ENCODE data around the gene ANKRD63.

ANKRD63 gene

GRCh38 chr15:40312370-40313158, 29.7 kb upstream of the ANKRD63 start:
- DNase-seq, result no peak

DNA sequence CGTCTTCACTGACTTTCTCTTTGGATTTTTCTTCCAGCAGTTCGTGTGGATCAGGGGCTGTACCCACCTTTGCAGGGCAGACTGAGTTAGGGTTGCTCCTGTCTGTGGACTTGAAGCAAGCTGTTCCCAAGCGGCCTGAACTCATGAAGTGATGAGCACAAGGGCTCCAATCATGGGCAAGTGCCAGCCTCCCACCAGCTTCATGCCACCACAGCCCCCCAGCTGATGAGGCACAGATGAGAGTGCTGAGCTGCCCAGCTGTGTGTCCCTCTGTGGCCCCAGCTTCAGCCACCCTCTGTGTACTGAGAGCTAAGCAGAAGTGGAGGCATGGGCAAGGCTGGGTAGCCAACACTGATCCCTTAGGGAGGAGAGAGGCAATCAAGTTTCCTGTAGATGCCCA, 28.1 kb upstream of the ANKRD63 start:
- no peak for DNase-seq

GRCh38 chr15:40310001-40310959, 27.4 kb upstream of the ANKRD63 start:
- DNase-seq, result no peak

DNA sequence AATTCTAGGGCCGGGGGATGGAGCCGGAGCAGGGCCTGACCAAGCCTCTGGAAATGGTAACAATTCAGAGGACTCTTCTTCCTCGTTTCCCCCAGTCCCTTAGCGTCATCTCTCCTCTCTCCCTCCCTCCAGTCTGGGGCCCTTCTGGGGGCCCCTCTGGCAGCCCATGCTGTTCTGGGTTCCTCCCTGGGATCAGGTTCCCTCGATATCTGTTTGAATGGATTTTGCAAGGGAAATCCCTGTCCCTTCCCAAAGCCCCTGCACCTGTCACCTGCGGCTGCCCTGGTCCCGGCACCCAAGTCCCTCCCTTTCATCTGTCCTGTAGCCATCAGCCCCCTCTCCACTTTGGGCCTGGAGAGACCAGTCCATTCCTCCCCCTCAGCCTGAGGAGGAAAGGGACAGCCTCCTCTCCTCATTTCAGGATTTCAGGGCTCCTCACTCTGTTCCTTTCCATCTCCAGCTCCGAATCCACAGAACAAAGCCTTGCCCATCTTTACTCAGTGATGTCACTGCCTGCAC, 26.5 kb upstream of the ANKRD63 start:
- no peak for DNase-seq

- no peak for DNase-seq
Observed at GRCh38 chr15:40307421-40308211, 24.8 kb upstream of the ANKRD63 start, which contains the start of gene PLCB2. TSS of gene PLCB2 (minus strand) at chr15:40307935. CDS start at chr15:40307672, 263 bp downstream.

- no peak for DNase-seq
Observed at GRCh38 chr15:40306908-40307307, 24.0 kb upstream of the ANKRD63 start.

GRCh38 chr15:40306371-40306770, 23.5 kb upstream of the ANKRD63 start:
- no peak for DNase-seq

DNA sequence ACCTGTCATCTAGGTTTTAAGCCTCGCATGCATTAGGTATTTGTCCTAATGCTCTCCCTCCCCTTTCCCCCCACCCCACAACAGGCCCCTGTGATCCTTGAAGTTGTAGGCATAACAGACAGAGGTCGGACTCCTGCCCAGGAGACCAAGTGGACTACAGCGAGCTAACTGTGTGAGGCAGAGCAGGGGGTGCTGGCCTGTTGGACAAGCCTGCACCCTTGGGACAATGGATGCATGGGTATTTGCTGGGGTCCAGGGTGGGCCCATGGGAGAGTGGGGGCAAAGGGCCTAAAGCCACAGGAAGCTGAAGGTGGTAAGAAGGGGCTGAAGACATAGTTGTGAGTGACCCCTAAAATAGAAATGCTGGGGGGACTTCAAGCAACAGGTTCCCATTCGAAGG, 22.4 kb upstream of the ANKRD63 start:
- DNase-seq, result no peak

DNA sequence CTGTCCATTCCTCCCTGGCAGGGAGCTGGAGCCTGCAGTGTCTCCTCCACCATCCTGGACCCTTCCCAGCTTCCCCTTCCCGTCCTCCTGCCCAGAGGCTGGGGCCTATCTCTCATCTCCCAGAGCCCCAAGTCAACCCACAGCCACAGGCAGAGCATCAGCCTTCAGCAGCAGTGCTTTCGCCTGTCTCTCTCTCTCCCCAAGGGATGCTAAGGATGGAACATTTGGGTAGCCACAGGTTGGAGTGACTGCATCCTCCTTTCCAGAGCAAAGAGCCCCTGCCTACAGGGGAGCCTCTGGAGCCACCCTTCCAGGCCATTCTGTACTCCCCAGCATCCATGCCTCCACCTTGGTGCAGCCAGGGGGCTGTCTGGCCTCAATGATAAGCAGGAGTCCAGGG, 20.7 kb upstream of the ANKRD63 start:
- no peak for DNase-seq

DNA sequence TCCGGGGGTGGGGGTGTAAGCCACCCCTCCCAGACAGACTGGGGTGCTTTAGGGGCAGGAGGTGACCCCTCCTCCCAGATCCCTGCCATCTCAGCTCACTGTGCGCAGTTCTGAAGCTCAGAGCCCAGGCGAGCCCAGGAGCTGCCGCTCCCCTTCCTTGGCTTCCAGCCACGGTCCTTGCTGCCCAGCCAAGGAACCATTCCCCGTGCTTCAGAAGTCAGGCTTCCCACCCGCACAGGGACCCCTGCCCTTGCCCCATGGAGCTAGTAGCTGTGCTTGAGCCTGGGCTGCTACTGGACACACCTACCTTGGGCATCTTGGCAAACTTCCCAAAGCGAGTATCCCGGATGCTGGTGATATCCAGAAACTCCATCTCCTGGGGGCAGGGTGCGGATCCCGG, 20.1 kb upstream of the ANKRD63 start:
- no peak for DNase-seq

DNA sequence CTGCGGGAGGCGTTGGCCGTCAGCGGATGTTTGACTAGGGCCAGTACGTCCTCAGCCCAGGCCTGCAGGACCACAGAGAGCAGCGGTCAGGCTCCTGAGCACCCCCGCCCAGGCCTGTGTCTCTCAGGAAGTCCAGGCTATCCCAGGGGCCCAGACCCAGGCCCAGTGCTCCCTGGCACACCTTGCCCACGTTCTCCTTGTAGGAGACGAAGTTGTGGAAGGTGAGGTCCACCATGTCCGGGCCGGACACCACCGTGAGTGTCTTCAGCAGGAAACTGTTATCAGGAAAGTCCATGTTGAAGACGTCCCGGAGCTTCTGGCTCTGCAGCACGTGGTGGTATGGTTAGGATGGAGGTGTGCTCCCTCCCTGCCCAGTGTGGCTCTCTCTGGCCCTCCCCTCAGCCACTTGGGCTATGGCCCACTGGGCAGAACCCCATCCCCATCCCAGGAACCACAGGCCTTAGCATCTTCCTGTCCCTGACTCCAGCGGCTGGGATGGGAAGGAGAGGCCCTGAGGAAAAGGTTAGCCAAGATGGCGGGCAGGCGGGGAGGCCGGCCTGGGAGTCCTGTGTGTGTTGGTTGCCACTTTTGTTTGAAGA, 19.5 kb upstream of the ANKRD63 start:
- no peak for DNase-seq

DNA sequence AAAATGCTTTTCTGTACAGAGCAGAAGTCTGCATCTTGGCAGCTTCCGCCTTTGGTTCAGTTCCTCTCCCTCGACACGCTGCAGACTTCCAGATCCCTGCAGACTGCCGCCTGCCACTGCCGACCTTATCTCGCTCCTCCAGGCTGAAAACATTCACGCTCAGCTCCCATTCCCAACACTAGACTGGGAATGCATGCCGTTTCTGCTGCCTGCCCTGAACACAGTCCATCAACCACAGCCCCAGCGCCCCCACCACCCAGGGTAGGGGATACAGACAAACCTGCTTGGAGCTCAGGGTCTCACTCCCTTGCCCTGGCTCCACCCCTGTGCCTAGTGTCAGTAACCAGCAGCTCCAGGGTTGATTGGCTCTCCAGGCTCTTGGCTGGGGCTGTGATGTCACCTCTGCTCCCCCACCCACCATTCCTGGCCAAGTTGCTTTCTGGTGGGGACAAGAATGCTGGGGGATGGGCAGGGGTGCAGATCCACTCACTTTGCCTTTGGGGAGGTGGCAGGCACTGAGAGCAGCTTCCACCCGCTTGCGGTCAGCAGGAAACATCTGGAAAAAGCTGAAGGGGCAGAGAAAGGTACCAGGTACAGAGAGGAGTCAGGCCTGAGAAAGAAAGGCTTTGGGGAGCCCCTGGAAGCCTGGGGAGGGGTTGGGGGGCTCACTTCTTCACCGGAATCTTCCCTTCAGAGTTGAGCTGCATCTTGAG, 18.8 kb upstream of the ANKRD63 start:
- DNase-seq, result no peak

GRCh38 chr15:40300771-40301170, 17.9 kb upstream of the ANKRD63 start:
- no peak for DNase-seq

GRCh38 chr15:40300367-40300766, 17.5 kb upstream of the ANKRD63 start:
- DNase-seq, result no peak

DNA sequence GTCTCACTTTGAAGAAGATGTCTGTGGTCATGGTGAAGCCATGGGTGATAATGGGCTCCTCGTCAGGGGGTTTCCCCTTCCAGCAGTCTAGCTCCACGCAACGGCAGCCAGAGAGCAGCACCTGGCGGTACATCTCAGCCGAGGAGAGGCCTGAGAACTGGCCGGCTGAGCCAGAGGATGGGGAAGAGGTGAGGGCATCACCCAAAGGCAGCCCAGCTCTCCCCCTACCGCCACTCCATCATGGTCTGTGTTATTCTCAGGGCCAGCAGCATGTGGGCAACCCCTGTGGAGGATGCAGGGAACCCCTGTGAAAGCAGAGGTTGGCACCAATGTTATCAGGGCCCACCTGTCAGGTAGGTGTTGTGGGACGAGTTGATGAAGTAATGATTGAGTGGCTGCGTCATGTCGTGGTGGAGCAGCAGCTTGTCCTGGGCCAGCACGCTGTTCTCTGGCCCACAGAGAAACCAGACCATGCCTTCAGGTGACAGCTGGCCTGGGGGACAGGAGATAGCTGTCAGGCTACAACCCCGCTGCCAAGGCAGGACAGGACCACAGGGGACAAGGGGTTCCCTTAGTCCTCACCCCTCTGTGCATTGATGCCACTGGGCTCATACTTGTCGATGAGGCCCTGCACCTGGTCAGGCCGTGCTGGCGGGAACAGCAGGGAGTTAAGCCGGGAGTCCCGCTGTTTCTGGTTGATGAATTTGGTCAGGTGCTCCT, 15.5 kb upstream of the ANKRD63 start:
- DNase-seq, result no peak

DNA sequence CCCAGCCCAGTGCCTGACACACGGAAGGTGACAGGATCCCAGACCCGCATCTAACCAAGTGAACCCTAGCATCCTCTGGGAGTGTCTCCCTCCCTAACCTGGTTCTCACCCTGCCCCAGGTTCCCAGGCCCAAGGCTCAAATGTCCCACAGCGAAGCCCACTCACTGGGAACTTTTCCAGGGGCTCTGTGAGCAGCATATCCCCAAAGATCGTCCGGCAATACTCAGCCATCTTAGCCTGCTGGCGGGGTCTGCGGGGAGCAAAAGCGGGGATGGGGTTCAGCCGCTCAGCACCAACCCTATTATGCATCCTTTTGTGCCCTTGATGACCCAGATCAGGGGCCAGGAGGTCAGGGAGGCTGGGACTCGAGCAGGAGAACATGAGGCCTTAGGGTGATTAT, 14.5 kb upstream of the ANKRD63 start:
- DNase-seq, result no peak

DNA sequence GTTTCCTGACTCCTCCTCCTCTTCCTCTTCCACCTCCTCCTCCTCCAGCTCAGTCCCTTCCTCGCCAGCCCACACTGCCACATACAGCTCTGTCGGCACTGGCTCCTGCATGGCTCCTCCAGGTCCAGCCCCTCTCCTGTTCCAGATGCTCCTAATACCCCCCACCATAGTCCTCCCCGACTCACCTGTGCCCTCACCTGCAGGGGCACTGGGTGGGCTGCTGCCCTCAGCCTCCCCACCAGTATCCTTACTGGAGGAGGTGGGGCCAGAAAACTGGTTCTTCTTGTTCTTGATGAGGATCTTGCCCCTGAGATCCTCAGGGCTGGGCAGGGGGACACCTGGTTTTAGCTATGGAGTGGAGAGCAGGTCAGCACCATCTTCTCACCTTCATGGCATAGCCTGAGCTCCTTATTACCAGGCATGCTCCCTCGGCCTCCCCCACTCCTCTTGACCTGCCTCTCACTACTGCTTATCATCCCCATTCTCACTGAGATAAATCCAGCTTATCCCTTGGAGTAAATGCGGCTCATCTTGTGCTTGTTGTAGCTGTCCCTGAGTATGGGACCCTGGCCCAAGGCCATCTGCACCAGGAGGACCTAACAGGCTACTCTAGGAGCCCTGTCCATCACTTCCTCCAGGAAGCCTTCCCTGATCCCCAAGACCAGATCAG, 13.8 kb upstream of the ANKRD63 start:
- DNase-seq, result no peak

DNA sequence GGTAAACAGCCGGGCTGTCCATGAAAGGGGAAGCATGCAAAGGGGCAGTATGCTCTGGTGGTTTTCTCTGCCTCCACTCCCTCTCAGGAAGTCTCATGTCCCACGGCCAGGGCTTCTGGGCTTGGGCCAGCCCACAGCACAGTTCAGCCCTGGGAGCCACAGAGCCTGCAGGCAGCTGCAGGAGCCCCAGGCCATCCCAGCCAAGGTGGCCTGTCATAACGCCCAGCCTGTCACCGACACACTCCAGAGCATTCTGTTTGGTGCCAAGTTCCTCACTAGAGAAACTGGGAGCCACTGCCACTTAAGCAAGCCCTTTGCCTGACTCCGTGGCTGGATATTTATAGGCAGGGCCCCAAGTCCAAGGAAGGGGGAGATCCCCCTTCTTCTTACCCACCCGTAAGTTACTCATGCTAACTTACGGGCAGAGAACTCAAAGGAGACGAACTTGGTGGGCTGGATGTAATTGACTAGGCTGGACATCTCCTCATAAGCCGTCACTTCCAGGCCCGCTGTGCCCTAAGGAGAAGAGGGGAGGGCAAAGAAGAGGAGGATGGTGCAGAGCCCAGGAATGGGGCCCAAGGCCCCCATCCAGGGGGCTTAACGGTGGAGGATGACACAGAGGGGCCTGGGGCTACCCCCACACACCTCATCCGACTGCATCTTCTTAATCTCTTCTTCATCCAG, 13.2 kb upstream of the ANKRD63 start:
- no peak for DNase-seq

GRCh38 chr15:40295297-40295696, 12.4 kb upstream of the ANKRD63 start:
- DNase-seq, result no peak
